ENCODE measurements around the gene PTMA.

DNA sequence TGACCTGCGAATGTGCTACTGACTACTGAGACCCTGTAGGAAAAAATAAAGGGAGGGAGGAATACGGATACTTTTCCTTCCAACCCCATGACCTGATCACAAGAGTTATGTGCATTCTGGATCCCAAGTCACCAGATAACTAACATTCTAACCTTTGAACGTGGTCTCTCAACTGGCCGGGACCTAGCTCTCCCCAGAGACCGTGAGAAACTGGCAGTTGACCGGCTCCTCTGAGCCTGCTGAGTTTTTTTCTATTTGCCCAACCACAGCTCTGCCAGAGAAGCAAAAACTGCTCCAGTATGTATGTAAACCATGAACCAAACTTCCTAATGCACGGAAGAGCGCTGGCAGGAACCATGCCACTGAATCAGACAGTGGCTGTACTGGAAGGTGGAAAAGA is 47.5 kb upstream of the PTMA start:
- TF ChIP-seq, protein P1, sequence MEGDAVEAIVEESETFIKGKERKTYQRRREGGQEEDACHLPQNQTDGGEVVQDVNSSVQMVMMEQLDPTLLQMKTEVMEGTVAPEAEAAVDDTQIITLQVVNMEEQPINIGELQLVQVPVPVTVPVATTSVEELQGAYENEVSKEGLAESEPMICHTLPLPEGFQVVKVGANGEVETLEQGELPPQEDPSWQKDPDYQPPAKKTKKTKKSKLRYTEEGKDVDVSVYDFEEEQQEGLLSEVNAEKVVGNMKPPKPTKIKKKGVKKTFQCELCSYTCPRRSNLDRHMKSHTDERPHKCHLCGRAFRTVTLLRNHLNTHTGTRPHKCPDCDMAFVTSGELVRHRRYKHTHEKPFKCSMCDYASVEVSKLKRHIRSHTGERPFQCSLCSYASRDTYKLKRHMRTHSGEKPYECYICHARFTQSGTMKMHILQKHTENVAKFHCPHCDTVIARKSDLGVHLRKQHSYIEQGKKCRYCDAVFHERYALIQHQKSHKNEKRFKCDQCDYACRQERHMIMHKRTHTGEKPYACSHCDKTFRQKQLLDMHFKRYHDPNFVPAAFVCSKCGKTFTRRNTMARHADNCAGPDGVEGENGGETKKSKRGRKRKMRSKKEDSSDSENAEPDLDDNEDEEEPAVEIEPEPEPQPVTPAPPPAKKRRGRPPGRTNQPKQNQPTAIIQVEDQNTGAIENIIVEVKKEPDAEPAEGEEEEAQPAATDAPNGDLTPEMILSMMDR (IDR thresholded peaks at IDR 0.05; ENCODE audit: insufficient read depth, low read length, poor library complexity, severe bottlenecking) = no peak
- no peak for TF ChIP-seq EZH2phosphoT487 (conservative IDR thresholded peaks at IDR 0.05; ENCODE audit: low read length)
